ENCODE measurements around the gene USP35. TPM values are rescaled to one million over a fixed set of nuclear protein-coding genes. Genes with fewer than 3 reads are reported as not detected.

Gene USP35
- total RNA-seq, 1 experiment from 2014 or later = 5.6 TPM

Other genes starting within 250 kb of the USP35 start
- 28.7 and 30.3 TPM in 2 replicates for gene INTS4, start 194.3 kb upstream of the USP35 start, total RNA-seq (2014; rRNA removed; shearing (Covaris generic))
- 0.80 TPM in 1 of 2 replicates, not detected in the other for gene KCTD14, start 165.6 kb upstream of the USP35 start, total RNA-seq (2014; rRNA removed; shearing (Covaris generic))
- not detected in 2 replicates for gene THRSP, start 125.1 kb upstream of the USP35 start, total RNA-seq (2014; rRNA removed; shearing (Covaris generic))
- 182 and 191 TPM in 2 replicates for gene NDUFC2, start 109.1 kb upstream of the USP35 start, total RNA-seq (2014; rRNA removed; shearing (Covaris generic))
- gene ALG8, start 49.3 kb upstream of the USP35 start, total RNA-seq (2014; rRNA removed; shearing (Covaris generic)) = 118 and 124 TPM in 2 replicates
- gene KCTD21, start 293 bp upstream of the USP35 start, total RNA-seq (2014; rRNA removed; shearing (Covaris generic)) = 5.8 and 6.0 TPM in 2 replicates
- 38.9 and 42.3 TPM in 2 replicates for gene GAB2, start 228.9 kb downstream of the USP35 start, total RNA-seq (2014; rRNA removed; shearing (Covaris generic))